Transverse colon (tissue), 4 donors: ENCODE data around the gene QPCT. TPM values are rescaled to one million over a fixed set of nuclear protein-coding genes. Genes with fewer than 3 reads are reported as not detected.

ENCODE experiments used
- DNase-seq: peaks from one replicate; pipeline ENCODE4 v3.0.0-alpha.2; 2019
- H3K27ac ChIP-seq, 4 donors: fragments of 200-600 bp; sonication (generic); 2 replicates each; pipeline ENCODE4 v1.5.1; 2016 to 2018; ENCODE audit warnings: inconsistent platforms in 4 of 4
- H3K27me3 ChIP-seq: fragments of 200-600 bp; sonication (generic); 2 replicates; pipeline ENCODE4 v1.5.1; 2017; ENCODE audit warnings: inconsistent platforms
- H3K36me3 ChIP-seq, 4 donors: fragments of 200-600 bp; sonication (generic); 2 replicates each; pipeline ENCODE4 v1.5.1; 2017 to 2019; ENCODE audit warnings: inconsistent platforms in 4 of 4
- H3K4me1 ChIP-seq, 4 donors: fragments of 200-600 bp; sonication (generic); 2 replicates each; pipeline ENCODE4 v1.5.1; 2017 to 2020; ENCODE audit warnings: inconsistent platforms in 4 of 4
- H3K4me3 ChIP-seq, 4 donors: fragments of 200-600 bp; sonication (generic); 1 replicate in 1 of 4; 2 replicates in 3 of 4; pipeline versions ENCODE4 v1.5.1 to v1.6.1; 2017 to 2019; ENCODE audit warnings: inconsistent platforms in 4 of 4
- H3K9me3 ChIP-seq, 2 donors: fragments of 200-600 bp; sonication (generic); 2 replicates each; pipeline ENCODE4 v1.5.1; 2017 to 2019; ENCODE audit warnings: inconsistent platforms in 2 of 2
- CTCF ChIP-seq, 5 experiments: fragments of 200-600 bp in 3 of 5; fragments of 450-650 bp in 2 of 5; sonication (generic) in 3 of 5; IDR thresholded peaks; 1 replicate in 2 of 5; 2 replicates in 3 of 5; pipeline ENCODE4 v1.5.1; 2016 to 2017; ENCODE audit warnings: antibody characterized with exemption in 5 of 5, inconsistent platforms in 3 of 5, mild to moderate bottlenecking in 2 of 5, moderate library complexity in 1 of 5
- EP300 ChIP-seq: sonication (generic); formaldehyde crosslinking; IDR thresholded peaks from one replicate; pipeline ENCODE4 v1.6.1; 2017; ENCODE audit warnings: antibody characterized with exemption, low read depth
- POLR2A ChIP-seq: fragments of 450-650 bp; IDR thresholded peaks from one replicate; pipeline ENCODE4 v1.6.1; 2016; ENCODE audit warnings: antibody characterized with exemption, mild to moderate bottlenecking, moderate library complexity
- POLR2AphosphoS5 ChIP-seq, 3 donors: sonication (generic); formaldehyde crosslinking; IDR thresholded peaks; one replicate each; pipeline ENCODE4 v1.6.1; 2016; ENCODE audit warnings: antibody characterized with exemption in 3 of 3
- WGBS, 2 donors: methylation state at CpG; one replicate each; pipeline ENCODE4 v1.1.5; 2018; ENCODE audit warnings: low coverage in 1 of 2; 5-methylcytosine and 5-hydroxymethylcytosine counted together
- in situ Hi-C, 4 donors: fragments of 200-750 bp; cut with MboI; loops; one replicate each; pipeline versions ENCODE4 v1.15.0 to v1.15.1; 2017; ENCODE audit warnings: low sequenced_read_pairs in 3 of 4, low pct_ligation_motif_present in 1 of 4, low pct_unique_long_range_greater_than_20kb in 1 of 4
- intact Hi-C: fragments of 100-400 bp; cut with DNase I; formaldehyde crosslinking; loops from one replicate; pipeline ENCODE4 v1.15.1; 2023; ENCODE audit warnings: low total_unique reads
- total RNA-seq, 4 donors: library from RNA; depleted of rRNA; stranded (reverse); fragments of >200 nt; gene quantifications; one replicate each; pipeline ENCODE4 v1.1.0, GENCODE V29; 2016

Gene QPCT
- total RNA-seq, 4 donors from 2014 or later = 1.6 to 34.4 (median 14.3) TPM

GRCh38 chr2:37356299-37356698, 11.9 kb downstream of the QPCT start:
- 67 to 69% methylated on average over 6 of the region's 6 CpGs for WGBS, 2 donors
- H3K27ac ChIP-seq = no peak overlapping the region
- no peak for DNase-seq

GRCh38 chr2:37357069-37357468, 12.6 kb downstream of the QPCT start:
- no peak overlapping the region for H3K4me3 ChIP-seq
- H3K9me3 ChIP-seq = no peaks in the 10 kb centered on the region
- in situ Hi-C loops = no loop called here
- no peak for DNase-seq
- H3K27ac ChIP-seq = no peak overlapping the region
- H3K36me3 ChIP-seq = peaks cover 0 to 4% (median 0%) of the 10 kb centered on the region in 4 donors
- WGBS, 2 donors = 35 to 69% methylated on average over 1 of the region's 1 CpG
- TF ChIP-seq POLR2A (no peak), EP300 (no peak), CTCF (IDR thresholded peaks at IDR 0.05) (no peak), POLR2AphosphoS5 (IDR thresholded peaks at IDR 0.05) (no peak)
- H3K27me3 ChIP-seq = no peaks in the 10 kb centered on the region
- peaks cover 0 to 9% (median 4%) of the 10 kb centered on the region in 4 donors for H3K4me1 ChIP-seq
- intact Hi-C loops = no loop called here

More at GRCh38 chr2:37356299-37356698, 11.9 kb downstream of the QPCT start:
- Histone ChIP-seq H3K36me3 (peaks cover 0 to 4% (median 0%) of the 10 kb centered on the region in 4 donors), H3K27me3 (no peaks in the 10 kb centered on the region), H3K9me3 (no peaks in the 10 kb centered on the region), H3K4me1 (peaks cover 0 to 9% (median 4%) of the 10 kb centered on the region in 4 donors), H3K4me3 (no peak overlapping the region)
- TF ChIP-seq POLR2A (no peak), POLR2AphosphoS5 (IDR thresholded peaks at IDR 0.05) (no peak), EP300 (no peak), CTCF (IDR thresholded peaks at IDR 0.05) (no peak)
- in situ Hi-C loops = no loop called here
- intact Hi-C loops = no loop called here

- H3K27ac ChIP-seq = no peak overlapping the region
- 28 to 54% methylated on average over 4 of the region's 4 CpGs for WGBS, 2 donors
- intact Hi-C loops (no loop called here), in situ Hi-C loops (no loop called here)
- peaks cover 0 to 4% (median 0%) of the 10 kb centered on the region in 4 donors for H3K36me3 ChIP-seq
- DNase-seq = no peak
- no peak overlapping the region for H3K4me3 ChIP-seq
- H3K4me1 ChIP-seq = peaks cover 0 to 9% (median 4%) of the 10 kb centered on the region in 4 donors
- no peaks in the 10 kb centered on the region for H3K27me3 ChIP-seq
- TF ChIP-seq CTCF (IDR thresholded peaks at IDR 0.05) (no peak), POLR2A (no peak), EP300 (no peak), POLR2AphosphoS5 (IDR thresholded peaks at IDR 0.05) (no peak)
- H3K9me3 ChIP-seq = no peaks in the 10 kb centered on the region
These were observed 13.1 kb downstream of the QPCT start for GRCh38 chr2:37357530-37357929.

- Histone ChIP-seq H3K4me1 (peaks cover 0 to 9% (median 4%) of the 10 kb centered on the region in 4 donors), H3K36me3 (peaks cover 0 to 4% (median 0%) of the 10 kb centered on the region in 4 donors), H3K27ac (no peak overlapping the region), H3K27me3 (no peaks in the 10 kb centered on the region), H3K4me3 (no peak overlapping the region), H3K9me3 (no peaks in the 10 kb centered on the region)
- in situ Hi-C loops (no loop called here), intact Hi-C loops (no loop called here)
- DNase-seq = no peak
- TF ChIP-seq POLR2AphosphoS5 (IDR thresholded peaks at IDR 0.05) (no peak), POLR2A (no peak), CTCF (IDR thresholded peaks at IDR 0.05) (no peak), EP300 (no peak)
- whole genome bisulfite sequencing, 2 donors = 80 to 94% methylated on average over 2 to 3 of the region's 3 CpGs
These were observed 14.0 kb downstream of the QPCT start for GRCh38 chr2:37358466-37358865.
